Posterior vena cava (tissue), 2 donors: Measurements from ENCODE around the gene DOK5. TPM values are rescaled to one million over a fixed set of nuclear protein-coding genes. Genes with fewer than 3 reads are reported as not detected.

Source experiments
- DNase-seq: peaks from one replicate; pipeline ENCODE4 v3.0.0-alpha.2; 2020; ENCODE audit warnings: low spot score
- intact Hi-C, 2 donors: fragments of 100-400 bp; cut with DNase I; formaldehyde crosslinking; loops; one replicate each; pipeline versions ENCODE4 v1.14.1 to v1.14.2; 2022 to 2023
- total RNA-seq, 2 donors: library from RNA; stranded (reverse); fragmentation: NEBNext Ultra II Directional; extraction: Animal tissue kit (Norgen Biotek cat#: 25700); gene quantifications; one replicate each; pipeline ENCODE4 v1.2.1, GENCODE V29; 2021
- donor health status: DM: yes; HTN: yes; CAD: no.
- donor health status: DM: yes; HTN: yes; CAD: no.

The DOK5 gene
- total RNA-seq, 2 donors from 2014 or later = 4.4 to 6.1 TPM

GRCh38 chr20:54587408-54587807 is 112.0 kb downstream of the DOK5 start:
- DNase-seq = no peak
- intact Hi-C loops = no loop called here

DNA sequence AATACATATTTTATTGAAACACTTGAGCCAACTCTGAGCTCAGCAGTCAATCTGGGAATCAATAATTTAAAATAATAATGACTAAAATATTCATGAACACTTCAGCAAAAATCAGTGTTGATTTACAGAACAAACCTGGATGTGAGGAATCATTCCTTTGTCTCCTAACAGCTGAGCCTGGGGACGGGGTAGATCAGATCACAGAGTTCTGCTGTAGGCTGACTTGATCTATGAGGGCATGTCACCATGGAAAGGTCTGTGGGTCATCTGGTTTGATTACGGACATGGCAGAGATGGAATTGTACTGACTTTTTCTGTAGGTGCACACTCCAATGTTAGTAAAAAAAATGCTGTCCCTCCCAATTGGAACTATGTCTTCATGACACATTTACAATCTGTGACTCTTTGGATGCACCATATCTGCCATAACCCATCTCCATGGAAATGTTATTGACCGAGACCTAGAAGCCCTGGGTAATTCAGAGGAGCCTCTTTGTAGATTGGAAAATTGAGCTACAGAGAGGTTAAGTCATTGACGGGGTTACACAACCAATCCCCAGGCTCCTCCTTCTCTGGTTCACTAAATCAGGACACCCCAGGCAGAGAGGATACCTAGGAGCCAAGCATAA is 114.1 kb downstream of the DOK5 start:
- no peak for DNase-seq
- intact Hi-C loops = no loop called here

DNA sequence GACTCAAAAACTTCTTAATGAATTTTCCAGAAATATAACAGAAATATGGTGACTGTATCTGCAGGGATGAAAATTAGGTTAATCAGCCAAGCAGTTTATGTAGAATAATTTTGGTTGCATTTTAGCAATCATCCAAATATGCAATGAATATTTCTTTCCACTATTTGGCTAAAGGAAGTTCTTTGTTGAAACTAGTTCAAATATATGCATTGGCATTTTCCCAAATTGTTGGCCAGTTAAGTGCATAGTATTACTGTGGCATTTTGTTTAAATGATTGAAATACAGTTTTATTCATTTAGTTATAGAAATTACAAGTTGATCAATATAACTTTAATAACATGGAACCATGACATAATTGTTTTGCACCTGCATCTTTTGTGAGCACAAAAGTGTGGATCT is 115.5 kb downstream of the DOK5 start:
- intact Hi-C loops = no loop called here
- DNase-seq = no peak

- intact Hi-C loops = no loop called here
- no peak for DNase-seq
These were observed 121.3 kb downstream of the DOK5 start for GRCh38 chr20:54596651-54597050.

- intact Hi-C loops = no loop called here
- DNase-seq = no peak
These were observed 123.0 kb downstream of the DOK5 start for GRCh38 chr20:54598352-54598751.

- intact Hi-C loops = no loop called here
- DNase-seq = no peak
These were observed 125.2 kb downstream of the DOK5 start for GRCh38 chr20:54600634-54601033.

DNA sequence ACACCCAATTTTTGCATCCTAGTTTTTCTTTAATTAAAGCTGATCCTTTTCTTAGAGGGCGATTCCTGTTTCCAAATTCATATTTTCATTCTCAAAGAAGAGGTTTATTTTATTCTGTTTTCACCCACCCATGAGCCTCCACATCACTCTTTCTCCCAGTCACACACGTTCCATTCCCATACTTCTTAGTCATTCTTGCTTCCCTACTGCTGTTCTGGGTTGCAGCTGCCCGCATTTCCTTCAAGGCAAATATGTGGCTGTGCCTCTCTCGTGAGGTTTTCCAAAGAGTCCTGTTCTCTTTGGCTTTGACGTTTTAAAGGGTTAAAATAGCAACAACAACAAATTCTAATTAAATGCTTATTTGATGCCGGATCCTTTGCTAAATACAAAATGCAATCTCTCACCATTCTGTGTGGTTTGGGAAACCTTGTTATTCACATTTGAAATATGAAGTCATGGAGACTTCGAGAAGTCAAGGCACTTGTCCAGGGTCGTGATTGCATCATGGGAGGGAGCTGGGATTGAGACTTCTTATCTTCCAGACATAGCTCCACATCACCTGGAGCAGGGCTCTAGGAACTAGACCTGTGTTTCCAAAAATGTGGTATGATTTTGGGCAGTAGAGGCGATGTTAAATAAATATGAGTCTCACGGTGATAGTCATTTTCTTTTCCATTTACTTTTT is 126.6 kb downstream of the DOK5 start:
- no peak for DNase-seq
- intact Hi-C loops = no loop called here

GRCh38 chr20:54605319-54605718 is 129.9 kb downstream of the DOK5 start:
- no peak for DNase-seq
- intact Hi-C loops = no loop called here

GRCh38 chr20:54606380-54606779 is 131.0 kb downstream of the DOK5 start:
- intact Hi-C loops = no loop called here
- DNase-seq = no peak

- DNase-seq = no peak
- intact Hi-C loops = no loop called here
These were observed 132.8 kb downstream of the DOK5 start for GRCh38 chr20:54608039-54608745.

- intact Hi-C loops = no loop called here
These were observed 133.6 kb downstream of the DOK5 start for GRCh38 chr20:54608943-54609342.

GRCh38 chr20:54611708-54612412 is 136.5 kb downstream of the DOK5 start:
- intact Hi-C loops = loop anchor here in 1 of 2 donors (1.0 kb wide), 1 partner anchor 9 kb away; no protein-coding TSS in a partner anchor
- DNase-seq = no peak

More at GRCh38 chr20:54608943-54609342, 133.6 kb downstream of the DOK5 start:
- no peak for DNase-seq

GRCh38 chr20:54618412-54618811 is 143.0 kb downstream of the DOK5 start:
- intact Hi-C loops = no loop called here

GRCh38 chr20:54619181-54619580 is 143.8 kb downstream of the DOK5 start:
- no peak for DNase-seq
- intact Hi-C loops = no loop called here

More at GRCh38 chr20:54618412-54618811, 143.0 kb downstream of the DOK5 start:
- DNase-seq = no peak

- no peak for DNase-seq
- intact Hi-C loops = no loop called here
These were observed 144.3 kb downstream of the DOK5 start for GRCh38 chr20:54619682-54620081.

GRCh38 chr20:54620611-54621010 is 145.2 kb downstream of the DOK5 start:
- intact Hi-C loops = loop anchor here in 1 of 2 donors (1.0 kb wide), 1 partner anchor 8 kb away; no protein-coding TSS in a partner anchor
- DNase-seq = no peak

DNA sequence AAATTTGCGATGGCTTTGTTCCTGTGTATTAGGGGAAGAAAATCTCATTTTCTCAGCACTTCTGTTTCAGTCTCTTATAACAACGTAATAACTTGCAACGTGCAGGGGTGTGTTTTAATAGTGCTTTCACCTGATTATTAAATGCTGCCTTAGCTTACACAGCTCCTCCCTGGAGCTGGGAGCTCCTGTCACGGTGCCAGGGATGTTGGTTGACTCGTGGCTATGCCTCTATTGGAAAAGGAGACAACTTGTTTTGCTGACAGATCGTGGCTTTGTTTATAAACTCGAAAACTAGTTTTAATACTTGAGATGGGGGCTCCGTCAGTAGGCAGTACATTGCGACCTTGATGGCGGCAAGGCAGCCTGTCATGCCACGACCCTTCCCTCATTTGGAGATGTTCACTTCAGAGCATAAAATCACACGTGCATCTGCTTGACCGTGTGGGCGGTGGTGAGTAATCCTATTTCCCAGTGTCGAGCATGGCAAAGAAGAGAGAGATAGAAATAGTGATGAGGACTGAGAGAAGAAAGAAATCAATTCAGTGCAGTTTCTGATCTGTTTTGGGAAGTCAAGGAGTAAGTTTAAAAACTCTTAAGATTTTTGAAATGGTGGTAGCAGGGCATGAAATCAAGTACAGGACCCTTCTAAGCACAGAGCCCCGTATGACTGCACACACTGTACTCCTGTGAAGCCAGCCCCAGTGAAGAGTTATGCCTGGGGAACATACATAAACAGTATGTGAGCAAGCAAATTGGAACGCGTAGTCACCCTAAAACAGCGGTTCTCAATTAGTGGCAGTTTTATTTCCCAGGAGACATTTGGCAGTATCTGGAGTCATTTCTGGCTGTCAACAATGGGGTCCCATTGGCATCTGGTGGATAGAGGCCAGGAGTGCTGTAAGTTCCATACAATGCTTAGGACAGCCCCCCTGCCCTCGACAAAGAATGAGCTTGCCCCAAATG is 147.2 kb downstream of the DOK5 start:
- intact Hi-C loops = no loop called here
- DNase-seq = no peak

- intact Hi-C loops = no loop called here
- no peak for DNase-seq
These were observed 148.7 kb downstream of the DOK5 start for GRCh38 chr20:54623991-54624569.
